Measurements from ENCODE around the gene IVD. TPM values are rescaled to one million over a fixed set of nuclear protein-coding genes. Genes with fewer than 3 reads are reported as not detected.

IVD gene
- total and polyA plus RNA-seq, 2 of the 8 experiments (the other 6 are each of a cell fraction or from before 2014, with no cell fraction given), result 55.2 to 78.8 TPM

DNA sequence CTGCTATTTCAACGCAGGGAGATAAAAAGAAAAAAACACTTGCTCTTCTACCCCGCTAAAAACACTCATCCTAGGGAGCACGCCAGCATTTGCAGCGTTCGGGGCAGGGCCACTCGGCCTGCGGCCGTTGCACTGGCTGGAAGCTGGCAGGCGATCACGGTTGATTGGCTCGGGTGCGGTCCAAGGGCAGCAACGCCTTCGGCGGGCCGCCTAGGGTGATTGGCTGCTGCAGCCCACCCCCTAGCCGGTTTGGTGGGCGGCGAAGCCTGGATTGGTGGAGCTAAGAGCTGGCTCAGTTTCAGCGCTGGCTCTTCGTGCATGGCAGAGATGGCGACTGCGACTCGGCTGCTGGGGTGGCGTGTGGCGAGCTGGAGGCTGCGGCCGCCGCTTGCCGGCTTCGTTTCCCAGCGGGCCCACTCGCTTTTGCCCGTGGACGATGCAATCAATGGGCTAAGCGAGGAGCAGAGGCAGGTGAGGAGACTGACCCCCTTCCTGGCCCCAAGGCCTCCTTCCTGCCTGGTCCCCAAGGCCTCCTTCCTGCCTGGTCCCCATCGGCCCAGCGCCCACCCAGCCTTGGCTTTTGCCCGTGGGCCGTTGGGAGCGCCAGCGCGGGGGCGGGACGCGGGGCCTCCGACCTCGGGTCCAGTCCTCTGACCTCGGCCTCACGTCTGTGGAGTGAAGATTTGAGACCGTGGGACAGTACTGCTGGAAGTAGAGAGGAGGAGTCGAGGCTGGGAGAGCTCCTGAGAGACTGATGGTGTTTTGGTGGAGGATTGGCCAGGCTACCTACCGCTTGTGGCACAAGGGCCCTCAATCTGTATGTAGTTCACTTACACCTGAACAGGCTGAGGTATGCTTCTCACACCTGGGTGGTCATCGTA is at the start of gene IVD (continued):
- no peak for TF ChIP-seq MAFK (IDR thresholded peaks at IDR 0.05; ENCODE audit: low read depth, low read length)
- TF ChIP-seq TEAD4 (IDR thresholded peaks at IDR 0.05; ENCODE audit: low read depth, low read length), result no peak
- TF ChIP-seq SIN3A (conservative IDR thresholded peaks at IDR 0.05 in 1 of 2, IDR thresholded peaks at IDR 0.05 in 1 of 2; ENCODE audit: low read depth in 1 of 2, low read length in 2 of 2), result no peak; a peak in 1 of 4 replicates
